GM21737 (cell line): ENCODE results near the gene MMP3.
A peak's percentile ranks its signal among the peaks of the same experiment; 100 is the strongest.
"Not testable (repeated sequence)": the region's sequence is repeated elsewhere in the genome, so short reads cannot be mapped to it uniquely, and the experiment has no call there.

Experiments used
- ATAC-seq: cut with Tn5 transposase; IDR thresholded peaks from one replicate; pipeline ENCODE4 v1.9.1; 2021; ENCODE audit warnings: mild to moderate bottlenecking, moderate library complexity; ENCODE audit not compliant: unreplicated experiment

MMP3 gene

GRCh38 chr11:102843489-102843888, at the start of gene MMP3:
TSS of gene MMP3 (minus strand) at chr11:102843609. CDS start at chr11:102843546, 63 bp downstream.
- no peak for ATAC-seq

GRCh38 chr11:102891736-102892135, 48.3 kb upstream of the MMP3 start:
- ATAC-seq: no peak

GRCh38 chr11:102886999-102887398, 43.6 kb upstream of the MMP3 start:
- no peak for ATAC-seq

- peak; percentile 15 for ATAC-seq
These were observed 39.7 kb upstream of the MMP3 start for GRCh38 chr11:102883141-102883540.

- ATAC-seq: peak; percentile 59
These were observed 39.1 kb upstream of the MMP3 start for GRCh38 chr11:102882389-102883024.

- ATAC-seq: no peak
These were observed 36.4 kb upstream of the MMP3 start for GRCh38 chr11:102879801-102880200.

GRCh38 chr11:102878595-102878994, 35.2 kb upstream of the MMP3 start:
- no peak for ATAC-seq

GRCh38 chr11:102874852-102875251, 31.4 kb upstream of the MMP3 start, which contains the start of gene MMP12:
TSS of gene MMP12 (minus strand) at chr11:102874982. CDS start at chr11:102874937, 45 bp downstream.
- ATAC-seq: no peak

- not testable (repeated sequence) for ATAC-seq
These were observed 26.1 kb upstream of the MMP3 start for GRCh38 chr11:102869354-102869964.

GRCh38 chr11:102868339-102868738, 24.9 kb upstream of the MMP3 start:
- ATAC-seq: no peak

- ATAC-seq: no peak
These were observed 21.3 kb upstream of the MMP3 start for GRCh38 chr11:102864724-102865123.

- no peak for ATAC-seq
These were observed 10.5 kb upstream of the MMP3 start for GRCh38 chr11:102853956-102854355.

- no peak for ATAC-seq
These were observed 9.6 kb upstream of the MMP3 start for GRCh38 chr11:102853055-102853454.

GRCh38 chr11:102850973-102851745, 7.8 kb upstream of the MMP3 start:
- ATAC-seq: no peak

GRCh38 chr11:102849311-102849710, 5.9 kb upstream of the MMP3 start:
- ATAC-seq: no peak

GRCh38 chr11:102846292-102846691, 2.9 kb upstream of the MMP3 start:
- ATAC-seq: no peak

- ATAC-seq: no peak
These were observed 479 bp downstream of the MMP3 start for GRCh38 chr11:102842930-102843329.

GRCh38 chr11:102840018-102840417, 3.4 kb downstream of the MMP3 start:
- ATAC-seq: no peak

GRCh38 chr11:102837646-102838045, 5.8 kb downstream of the MMP3 start:
- no peak for ATAC-seq

- no peak for ATAC-seq
These were observed 6.3 kb downstream of the MMP3 start for GRCh38 chr11:102837156-102837555.

- ATAC-seq: no peak
These were observed 7.0 kb downstream of the MMP3 start for GRCh38 chr11:102836290-102836875.
